ENCODE results near the gene CORO2A.

DNA sequence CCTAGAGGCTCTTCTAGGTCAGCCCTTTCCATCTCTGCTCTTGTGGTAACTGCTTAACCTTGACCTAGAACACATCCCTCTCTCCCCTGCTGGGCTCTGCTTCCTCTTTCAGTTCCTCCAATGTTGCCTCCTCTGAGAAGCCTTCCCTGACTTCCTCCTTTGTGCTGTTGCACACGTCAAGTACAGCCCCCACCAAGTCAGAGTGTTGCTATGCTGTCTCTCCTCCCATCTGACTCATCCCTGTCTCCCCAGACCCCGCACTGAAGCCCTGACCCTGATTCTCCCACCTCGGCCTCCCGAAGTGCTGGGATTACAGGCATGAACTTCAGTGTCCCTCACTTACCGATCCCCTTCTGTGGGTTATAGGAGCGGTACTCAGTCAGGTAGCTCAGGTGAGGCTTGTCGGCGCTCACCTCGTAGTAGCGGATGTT, 63.0 kb downstream of the CORO2A start:
- TF ChIP-seq POLR2A (IDR thresholded peaks at IDR 0.05; ENCODE audit: low read depth, low read length), result no peak
- TF ChIP-seq POLR2AphosphoS5 (IDR thresholded peaks at IDR 0.05; ENCODE audit: low read depth, low read length), result no peak
- no peak for TF ChIP-seq POU2F2 (IDR thresholded peaks at IDR 0.05; ENCODE audit: low read depth, low read length)
